Suprapubic skin (tissue), 4 donors: ENCODE measurements around the gene CMTM7. TPM values are rescaled to one million over a fixed set of nuclear protein-coding genes. Genes with fewer than 3 reads are reported as not detected.

Experiments
- DNase-seq, 2 donors: peaks; one replicate each; pipeline ENCODE4 v3.0.0-alpha.2; 2019; ENCODE audit warnings: low spot score in 2 of 2
- H3K27ac ChIP-seq: fragments of 200-600 bp; sonication (generic); one replicate; pipeline ENCODE4 v1.5.1; 2019
- H3K27me3 ChIP-seq: fragments of 200-600 bp; sonication (generic); one replicate; pipeline ENCODE4 v1.5.1; 2019
- H3K36me3 ChIP-seq: fragments of 200-600 bp; sonication (generic); one replicate; pipeline ENCODE4 v1.5.1; 2019
- H3K4me1 ChIP-seq: fragments of 200-600 bp; sonication (generic); one replicate; pipeline ENCODE4 v1.5.1; 2019
- H3K4me3 ChIP-seq: fragments of 200-600 bp; sonication (generic); one replicate; pipeline ENCODE4 v1.5.1; 2019; ENCODE audit warnings: mild to moderate bottlenecking
- H3K9me3 ChIP-seq: fragments of 200-600 bp; sonication (generic); one replicate; pipeline ENCODE4 v1.5.1; 2019
- EP300 ChIP-seq: sonication (generic); formaldehyde crosslinking; IDR thresholded peaks from one replicate; pipeline ENCODE4 v1.6.1; 2017; ENCODE audit warnings: antibody characterized with exemption
- POLR2A ChIP-seq, 2 donors: fragments of 450-650 bp; IDR thresholded peaks; one replicate each; pipeline ENCODE4 v1.6.1; 2017; ENCODE audit warnings: antibody characterized with exemption in 2 of 2, mild to moderate bottlenecking in 2 of 2, moderate library complexity in 2 of 2
- POLR2AphosphoS5 ChIP-seq, 3 donors: sonication (generic); formaldehyde crosslinking; IDR thresholded peaks; one replicate each; pipeline ENCODE4 v1.6.1; 2017; ENCODE audit warnings: antibody characterized with exemption in 3 of 3
- WGBS: methylation state at CpG from one replicate; pipeline ENCODE4 v1.1.5; 2018; 5-methylcytosine and 5-hydroxymethylcytosine counted together
- total RNA-seq, 4 donors: library from RNA; depleted of rRNA; stranded (reverse); fragments of >200 nt; gene quantifications; one replicate each; pipeline ENCODE4 v1.1.0, GENCODE V29; 2016
- TF ChIP-seq, protein P1 (sequence below), 2 donors: fragments of 200-600 bp in 1 of 2; fragments of 450-650 bp in 1 of 2; sonication (generic) in 1 of 2; IDR thresholded peaks; one replicate each; pipeline ENCODE4 v1.5.1; 2016 to 2019; ENCODE audit warnings: antibody characterized with exemption in 2 of 2, mild to moderate bottlenecking in 1 of 2, moderate library complexity in 1 of 2

CMTM7 gene
- total RNA-seq, 4 donors from 2014 or later = 7.5 to 14.7 (median 10.9) TPM

DNA sequence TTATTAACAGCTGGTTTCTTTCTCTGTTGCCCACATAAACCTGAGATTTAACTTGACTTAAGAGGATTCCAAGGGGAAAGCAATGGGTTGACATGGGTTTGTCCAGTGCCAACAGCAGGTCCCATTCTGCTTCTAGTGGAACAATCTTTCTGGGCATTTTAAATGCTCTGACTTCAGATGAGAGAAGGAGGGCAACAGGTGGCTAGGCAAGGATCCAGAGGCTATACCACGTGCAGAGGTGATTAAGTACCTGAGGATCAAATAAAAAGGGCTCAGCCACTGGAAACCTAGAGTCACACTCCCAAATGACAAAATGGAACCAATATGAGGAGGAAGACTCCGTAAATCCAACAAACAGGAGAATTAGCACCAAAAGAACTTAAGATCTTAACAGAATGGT, 82.5 kb downstream of the CMTM7 start:
- 97% methylated on average over 2 of the region's 2 CpGs for WGBS
- no peaks in the 10 kb centered on the region for H3K9me3 ChIP-seq
- H3K27me3 ChIP-seq = no peaks in the 10 kb centered on the region
- H3K36me3 ChIP-seq = peaks cover 7% of the 10 kb centered on the region
- no peak overlapping the region for H3K27ac ChIP-seq
- no peak overlapping the region for H3K4me3 ChIP-seq
- no peak for TF ChIP-seq POLR2AphosphoS5 (IDR thresholded peaks at IDR 0.05)
- TF ChIP-seq, protein P1, sequence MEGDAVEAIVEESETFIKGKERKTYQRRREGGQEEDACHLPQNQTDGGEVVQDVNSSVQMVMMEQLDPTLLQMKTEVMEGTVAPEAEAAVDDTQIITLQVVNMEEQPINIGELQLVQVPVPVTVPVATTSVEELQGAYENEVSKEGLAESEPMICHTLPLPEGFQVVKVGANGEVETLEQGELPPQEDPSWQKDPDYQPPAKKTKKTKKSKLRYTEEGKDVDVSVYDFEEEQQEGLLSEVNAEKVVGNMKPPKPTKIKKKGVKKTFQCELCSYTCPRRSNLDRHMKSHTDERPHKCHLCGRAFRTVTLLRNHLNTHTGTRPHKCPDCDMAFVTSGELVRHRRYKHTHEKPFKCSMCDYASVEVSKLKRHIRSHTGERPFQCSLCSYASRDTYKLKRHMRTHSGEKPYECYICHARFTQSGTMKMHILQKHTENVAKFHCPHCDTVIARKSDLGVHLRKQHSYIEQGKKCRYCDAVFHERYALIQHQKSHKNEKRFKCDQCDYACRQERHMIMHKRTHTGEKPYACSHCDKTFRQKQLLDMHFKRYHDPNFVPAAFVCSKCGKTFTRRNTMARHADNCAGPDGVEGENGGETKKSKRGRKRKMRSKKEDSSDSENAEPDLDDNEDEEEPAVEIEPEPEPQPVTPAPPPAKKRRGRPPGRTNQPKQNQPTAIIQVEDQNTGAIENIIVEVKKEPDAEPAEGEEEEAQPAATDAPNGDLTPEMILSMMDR (IDR thresholded peaks at IDR 0.05) = no peak
- no peak for DNase-seq
- peaks cover 8% of the 10 kb centered on the region for H3K4me1 ChIP-seq

DNA sequence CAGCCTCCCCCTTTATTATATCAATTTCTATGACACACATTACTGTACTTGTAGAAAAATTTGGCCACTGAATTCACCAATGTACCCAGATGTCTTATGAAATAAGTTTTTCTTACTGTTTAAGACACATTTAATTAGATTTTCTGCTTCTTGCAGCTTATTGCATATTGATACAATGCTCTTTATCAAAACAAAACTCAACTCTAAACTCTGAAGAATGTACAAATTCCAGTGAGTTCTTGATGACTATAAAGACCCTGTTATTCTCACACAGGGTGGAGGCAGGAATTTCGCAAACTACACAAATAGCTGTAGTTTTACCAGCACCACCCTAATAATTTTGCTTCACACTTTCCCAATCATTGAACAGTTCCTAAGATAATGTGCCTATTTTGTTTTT, 89.0 kb downstream of the CMTM7 start:
- WGBS = 82% methylated on average over 1 of the region's 1 CpG
- Histone ChIP-seq H3K27me3 (no peaks in the 10 kb centered on the region), H3K9me3 (no peaks in the 10 kb centered on the region), H3K27ac (no peak overlapping the region), H3K4me1 (no peaks in the 10 kb centered on the region), H3K36me3 (peaks cover 15% of the 10 kb centered on the region), H3K4me3 (no peak overlapping the region)
- no peak for TF ChIP-seq POLR2AphosphoS5 (IDR thresholded peaks at IDR 0.05)
- no peak for TF ChIP-seq POLR2A (IDR thresholded peaks at IDR 0.05)
- TF ChIP-seq EP300 = no peak
- TF ChIP-seq, protein P1 (IDR thresholded peaks at IDR 0.05) = no peak
- DNase-seq = no peak

DNA sequence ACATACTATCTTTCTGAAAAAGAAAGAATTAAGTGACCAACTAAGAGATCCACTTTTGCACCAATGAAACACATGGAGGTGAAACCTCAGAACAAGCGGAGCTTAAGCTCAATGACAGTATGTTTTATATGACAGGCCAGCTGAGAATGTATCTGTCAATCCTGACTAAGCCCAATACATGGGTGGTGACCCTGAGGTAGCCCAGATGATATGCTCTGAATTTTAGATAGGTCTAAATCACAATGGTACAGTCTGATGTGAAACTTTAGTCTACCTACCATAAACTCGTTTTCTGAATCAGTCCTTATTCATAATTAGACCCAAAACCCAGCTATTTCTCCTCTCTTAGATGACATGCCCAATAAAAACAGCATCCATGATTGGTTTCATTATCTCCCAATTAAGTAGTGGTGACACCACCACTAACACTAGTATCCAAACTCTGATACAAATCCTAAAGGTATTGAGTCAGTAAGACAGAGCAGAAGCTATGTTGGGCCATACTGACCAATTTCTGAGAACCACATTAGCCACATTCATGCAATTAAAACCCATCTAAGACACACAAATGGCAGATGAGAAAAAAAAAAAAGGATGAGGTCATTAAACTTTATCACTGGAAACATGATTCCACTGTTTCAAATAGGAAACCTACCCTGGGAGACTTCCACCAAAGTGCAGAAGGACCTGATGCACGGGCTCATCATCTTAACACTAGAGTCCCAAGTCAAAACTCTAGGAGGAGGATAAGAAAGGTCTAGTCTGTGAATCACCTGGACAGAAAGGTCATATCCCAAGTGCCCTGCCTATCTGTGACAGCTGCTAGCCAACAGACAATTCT, 90.4 kb downstream of the CMTM7 start:
- H3K27ac ChIP-seq = no peak overlapping the region
- H3K4me3 ChIP-seq = no peak overlapping the region
- DNase-seq = no peak
- 96% methylated on average over 3 of the region's 3 CpGs for WGBS
- no peaks in the 10 kb centered on the region for H3K4me1 ChIP-seq
- TF ChIP-seq, protein P1 (IDR thresholded peaks at IDR 0.05) = no peak
- no peak for TF ChIP-seq POLR2A (IDR thresholded peaks at IDR 0.05)
- no peak for TF ChIP-seq EP300
- no peak for TF ChIP-seq POLR2AphosphoS5 (IDR thresholded peaks at IDR 0.05)
- H3K9me3 ChIP-seq = no peaks in the 10 kb centered on the region
- peaks cover 25% of the 10 kb centered on the region for H3K36me3 ChIP-seq
- H3K27me3 ChIP-seq = no peaks in the 10 kb centered on the region

DNA sequence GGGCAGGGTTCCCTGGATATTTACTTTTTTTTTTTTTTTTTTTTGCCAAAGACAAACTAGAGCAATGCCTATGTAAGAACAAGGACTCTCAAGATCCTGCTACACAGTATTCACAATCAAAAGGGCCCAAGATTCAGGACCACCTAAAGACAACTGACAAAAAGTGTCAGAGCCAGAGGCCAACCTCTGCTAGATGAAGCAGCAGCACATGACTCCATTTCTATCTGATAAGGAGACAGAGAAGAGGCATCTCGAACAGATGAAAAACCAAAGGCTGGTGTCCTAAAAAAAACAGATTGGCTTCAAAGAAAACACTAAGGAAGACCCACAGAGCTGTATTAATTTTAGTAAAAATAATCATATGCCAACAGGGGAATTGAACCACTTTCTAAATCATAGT, 91.0 kb downstream of the CMTM7 start:
- no peaks in the 10 kb centered on the region for H3K4me1 ChIP-seq
- WGBS = 96% methylated on average over 1 of the region's 1 CpG
- TF ChIP-seq POLR2AphosphoS5 (IDR thresholded peaks at IDR 0.05) = no peak
- TF ChIP-seq EP300 = no peak
- TF ChIP-seq POLR2A (IDR thresholded peaks at IDR 0.05) = no peak
- TF ChIP-seq, protein P1 (IDR thresholded peaks at IDR 0.05) = no peak
- H3K27me3 ChIP-seq = no peaks in the 10 kb centered on the region
- H3K36me3 ChIP-seq = peaks cover 25% of the 10 kb centered on the region
- H3K27ac ChIP-seq = no peak overlapping the region
- DNase-seq = no peak
- no peaks in the 10 kb centered on the region for H3K9me3 ChIP-seq
- H3K4me3 ChIP-seq = no peak overlapping the region

DNA sequence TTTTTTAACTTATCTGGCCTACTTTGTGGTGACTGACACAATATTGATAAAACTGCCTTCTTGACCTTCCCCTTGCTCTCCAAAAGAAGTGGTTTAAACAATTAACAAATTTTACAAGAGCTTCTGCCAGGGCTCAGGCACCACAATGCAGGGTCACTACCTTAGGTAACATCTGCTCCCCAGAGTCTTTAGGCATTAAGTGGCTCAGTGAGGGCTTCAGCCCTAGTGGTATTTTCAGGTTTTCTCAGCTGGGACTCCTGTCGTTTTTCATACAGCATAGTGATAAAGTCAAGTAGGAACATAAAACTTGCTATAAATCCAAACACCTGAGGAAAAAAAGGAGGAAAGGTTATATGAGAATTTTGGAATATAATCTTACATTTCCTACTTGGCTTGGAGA, 92.1 kb downstream of the CMTM7 start:
- Histone ChIP-seq H3K36me3 (peaks cover 21% of the 10 kb centered on the region), H3K4me1 (no peaks in the 10 kb centered on the region), H3K4me3 (no peak overlapping the region), H3K9me3 (no peaks in the 10 kb centered on the region), H3K27me3 (no peaks in the 10 kb centered on the region), H3K27ac (no peak overlapping the region)
- TF ChIP-seq POLR2A (IDR thresholded peaks at IDR 0.05) (no peak), EP300 (no peak), POLR2AphosphoS5 (IDR thresholded peaks at IDR 0.05) (no peak)
- TF ChIP-seq, protein P1 (IDR thresholded peaks at IDR 0.05) = no peak
- 63% methylated on average over 1 of the region's 1 CpG for WGBS
- DNase-seq = no peak
